RKO (cell line): ENCODE results near the gene FAM241B.

ENCODE experiments used
- DNase-seq: peaks from one replicate; pipeline ENCODE4 v3.0.0-alpha.2; 2016; ENCODE audit warnings: low spot score

FAM241B gene

DNA sequence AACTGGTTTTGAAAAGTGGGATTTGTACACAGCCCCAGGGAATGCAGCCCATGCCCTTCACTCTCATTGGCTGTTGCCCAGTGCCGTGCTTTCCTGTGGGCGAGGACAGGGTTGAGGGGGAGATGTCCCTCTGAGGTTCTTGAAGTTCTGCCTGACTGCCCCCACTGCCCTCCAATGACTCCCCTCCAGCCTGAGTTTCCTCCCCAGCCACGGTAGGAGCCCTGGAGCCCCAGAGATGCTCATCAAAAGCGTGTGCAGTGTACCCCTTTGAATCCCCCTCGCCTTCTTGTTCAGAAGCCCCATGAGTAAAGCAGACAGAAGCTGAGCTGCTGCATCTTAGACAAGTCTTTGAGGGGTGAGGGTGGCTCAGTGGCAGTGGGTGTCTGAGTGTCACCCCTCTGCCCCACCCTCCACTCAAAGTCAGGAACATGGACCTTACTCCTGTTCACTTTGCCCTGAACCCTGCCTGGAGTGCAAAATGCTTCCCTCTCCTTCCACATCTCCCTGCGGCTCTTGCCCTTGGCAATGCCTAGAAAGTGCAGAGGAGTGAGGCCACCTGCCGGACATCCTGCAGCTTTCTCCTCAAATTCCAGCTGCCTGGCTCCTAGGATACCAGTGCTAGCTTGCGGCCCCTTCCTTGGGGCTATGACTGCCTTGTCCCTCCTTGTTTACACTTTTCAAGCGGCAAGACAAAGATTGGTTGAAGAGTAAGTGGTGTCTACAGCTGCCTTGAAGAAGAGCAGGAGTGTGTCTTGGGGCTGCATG lies 19.9 kb downstream of the FAM241B start:
- no peak for DNase-seq

DNA sequence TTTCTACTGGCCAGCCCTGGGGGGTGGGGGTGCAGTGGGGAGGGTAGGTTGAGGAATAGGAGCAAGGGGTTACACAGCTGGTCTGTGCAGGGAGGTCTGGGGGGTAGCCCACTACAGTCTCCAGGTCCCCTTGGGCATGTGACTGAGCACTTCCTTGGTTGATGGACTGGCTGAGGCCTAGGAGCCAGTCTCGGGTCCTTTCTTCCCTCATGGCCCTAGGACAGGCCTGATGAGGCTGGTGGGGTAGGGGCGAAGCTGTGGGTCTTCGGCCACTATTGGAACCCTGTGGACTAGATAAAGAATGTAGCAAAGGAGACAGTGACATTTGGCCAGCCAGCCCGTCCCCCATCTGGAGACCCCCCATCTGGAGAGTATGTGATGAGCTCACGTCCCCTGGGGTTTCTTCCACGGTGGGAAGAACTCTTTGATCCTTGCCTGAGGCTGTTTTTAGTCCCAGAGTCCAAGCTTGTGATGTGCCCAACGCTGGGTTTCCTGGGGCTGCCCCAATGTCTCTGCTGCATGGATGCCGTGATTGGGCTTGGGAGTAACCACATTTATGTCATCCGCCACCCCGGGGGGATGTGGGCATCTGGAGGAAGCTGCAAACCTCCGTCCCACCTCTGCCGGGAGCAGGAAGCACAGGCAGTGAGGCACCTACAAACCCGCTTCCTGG lies 20.7 kb downstream of the FAM241B start:
- DNase-seq = no peak

DNA sequence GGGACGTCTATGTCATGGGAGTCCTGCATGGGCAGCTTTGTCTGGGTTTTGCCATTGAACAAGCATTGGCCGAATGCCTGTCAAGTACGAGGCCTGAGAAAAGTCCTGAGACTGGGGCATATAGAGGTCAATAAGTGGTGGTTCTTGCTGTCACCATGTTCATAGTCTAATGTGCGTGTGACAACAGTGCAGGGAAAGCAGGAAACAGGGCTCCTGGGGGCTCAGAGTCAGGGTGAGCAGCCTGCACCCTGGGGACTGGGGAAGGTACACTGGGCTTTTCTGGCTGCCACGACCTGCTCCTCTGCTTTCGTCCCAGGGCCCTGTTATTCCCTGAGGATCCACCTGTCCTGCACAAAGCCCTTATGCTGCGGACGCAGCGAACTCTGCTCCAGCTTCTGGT lies 21.3 kb downstream of the FAM241B start:
- no peak for DNase-seq

DNA sequence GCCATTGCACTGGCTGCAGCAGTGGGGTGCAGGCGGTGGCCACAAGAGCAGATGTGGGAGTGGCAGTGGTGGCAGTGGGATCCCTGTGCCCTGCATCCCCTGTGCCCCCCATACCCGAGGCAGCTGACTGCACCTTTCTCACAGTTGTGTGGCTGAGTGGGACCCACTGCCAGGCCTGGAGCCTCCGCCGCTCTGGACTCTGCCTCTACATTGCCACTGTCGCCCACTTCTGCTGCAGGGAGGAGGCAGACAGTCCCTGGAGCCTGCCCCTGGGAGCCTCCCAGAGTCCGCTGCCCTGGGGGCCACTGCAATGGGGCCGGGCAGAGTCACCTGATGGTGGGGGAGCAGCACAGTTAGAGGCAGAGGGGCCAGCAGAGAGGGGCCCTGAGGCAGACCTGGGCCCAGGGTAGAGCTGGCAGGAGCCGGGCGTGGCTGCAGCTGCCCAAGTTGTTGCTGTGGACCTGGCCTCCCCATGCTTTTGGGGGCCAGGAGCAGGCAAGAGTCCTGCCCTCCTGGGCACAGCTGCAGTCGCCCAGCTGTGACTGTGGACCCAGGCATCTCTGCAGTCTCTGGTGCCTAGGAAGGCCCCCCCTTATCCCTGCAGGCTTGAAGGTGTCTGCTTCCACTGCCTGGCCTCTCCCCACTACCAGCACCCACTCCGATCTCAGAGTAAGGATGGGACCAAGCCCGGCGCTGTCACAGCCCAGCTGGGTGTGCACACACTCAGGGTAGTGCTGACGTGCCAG lies 22.2 kb downstream of the FAM241B start:
- DNase-seq = no peak

DNA sequence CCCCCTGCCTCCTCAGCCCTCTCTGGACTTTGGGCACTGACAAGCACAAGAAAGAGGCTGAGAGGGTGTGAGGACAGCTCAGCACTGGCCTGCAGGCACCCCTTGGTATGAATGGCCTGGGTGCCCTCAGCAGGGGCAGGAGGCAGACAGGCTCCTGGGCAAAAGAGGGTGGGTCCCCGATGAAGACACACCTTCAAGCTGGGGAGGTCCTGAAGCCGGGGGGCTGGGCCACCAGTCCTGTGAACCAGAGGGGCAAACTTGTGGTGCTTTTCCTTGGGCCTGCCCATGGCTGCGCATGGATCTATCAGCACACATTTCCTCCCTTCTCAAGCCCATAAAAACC lies 22.8 kb downstream of the FAM241B start:
- DNase-seq = no peak

DNA sequence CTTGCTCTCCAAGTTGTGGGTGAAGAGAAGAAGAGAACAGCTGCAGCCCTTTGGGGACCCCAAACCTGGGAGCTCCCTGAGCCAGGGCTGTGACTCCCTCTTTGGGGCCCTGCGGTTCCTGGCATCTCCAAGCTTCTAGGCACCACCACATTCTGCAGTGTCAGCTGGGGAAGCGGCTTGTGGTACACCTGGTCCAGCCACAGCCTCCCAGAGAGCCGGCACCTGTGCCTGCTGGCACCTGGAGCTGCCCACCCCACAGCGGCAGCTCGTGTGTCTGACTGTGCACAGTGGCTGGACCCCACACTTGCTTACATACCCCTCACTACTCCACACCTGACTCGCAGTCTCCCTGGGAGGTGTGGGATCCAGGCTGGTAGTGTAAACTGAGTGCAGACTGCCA lies 23.5 kb downstream of the FAM241B start:
- no peak for DNase-seq

DNA sequence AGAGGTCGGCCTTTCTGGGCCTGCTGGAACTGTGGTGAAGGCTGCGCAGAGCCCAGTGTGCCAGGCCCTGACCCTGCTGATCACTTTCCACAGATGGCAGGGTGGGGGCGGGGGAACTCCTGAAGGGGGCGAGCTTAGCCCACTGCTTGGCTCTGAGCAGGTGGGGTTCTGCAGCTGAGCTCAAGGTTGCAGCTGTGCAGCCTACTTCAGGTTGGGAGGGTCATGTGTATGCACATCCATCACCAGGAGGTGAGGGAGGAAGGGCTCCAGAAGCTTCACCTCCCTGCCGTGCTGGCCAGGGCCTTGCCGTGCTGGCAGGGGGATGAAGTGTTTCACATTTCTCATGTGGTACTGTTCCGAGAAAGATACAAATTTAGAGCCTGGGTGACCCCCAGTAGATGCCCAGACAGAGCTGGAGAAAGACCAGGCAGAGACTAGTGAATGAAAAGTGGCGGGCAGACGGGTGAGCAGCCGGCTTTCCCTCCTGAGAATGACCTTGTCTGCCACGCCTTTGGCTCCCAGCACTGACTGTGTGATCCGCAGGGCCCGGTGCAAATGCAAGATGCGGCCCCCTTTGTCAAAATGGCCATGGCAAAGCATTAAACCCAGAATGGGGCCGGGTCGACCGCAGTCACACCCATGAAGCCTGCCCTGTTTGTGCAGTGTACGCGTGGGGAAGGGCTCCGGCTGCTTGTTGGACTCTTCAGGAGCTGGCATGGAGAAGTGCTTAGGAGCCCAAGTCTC lies 25.2 kb downstream of the FAM241B start:
- DNase-seq = no peak

DNA sequence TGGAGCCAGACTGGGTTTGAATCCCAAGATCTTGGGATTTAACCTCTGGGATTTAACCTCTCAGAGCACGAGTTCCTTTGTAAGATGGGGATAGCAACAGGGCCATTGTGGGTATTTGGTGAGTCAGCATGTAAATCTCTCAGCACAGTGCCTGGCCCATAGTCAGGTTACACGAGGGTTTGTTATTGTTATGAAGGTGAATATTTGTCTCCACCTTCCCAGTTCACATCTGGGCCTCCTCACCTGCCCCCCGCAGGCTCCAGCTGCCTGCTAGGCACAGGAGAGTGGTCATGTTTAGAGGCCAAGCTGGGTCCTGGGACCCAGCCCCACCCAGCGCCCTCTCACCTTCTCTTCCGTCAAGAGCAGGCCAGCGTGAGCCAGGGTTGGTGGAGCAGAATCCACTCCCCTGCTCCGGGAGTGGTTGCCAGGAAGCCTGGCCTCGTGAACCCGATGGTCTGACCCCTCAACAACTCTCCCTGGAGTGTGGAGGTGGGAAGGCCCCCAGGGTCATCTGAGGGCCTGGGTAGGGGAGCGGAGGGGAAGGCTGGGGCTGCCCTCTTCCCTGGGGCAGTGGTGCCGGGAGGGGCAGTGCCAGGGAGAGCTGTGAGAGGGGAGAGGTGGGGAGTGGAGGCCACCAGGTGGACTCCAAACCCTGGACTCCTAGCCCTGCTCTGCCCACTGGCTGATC lies 26.0 kb downstream of the FAM241B start:
- no peak for DNase-seq

DNA sequence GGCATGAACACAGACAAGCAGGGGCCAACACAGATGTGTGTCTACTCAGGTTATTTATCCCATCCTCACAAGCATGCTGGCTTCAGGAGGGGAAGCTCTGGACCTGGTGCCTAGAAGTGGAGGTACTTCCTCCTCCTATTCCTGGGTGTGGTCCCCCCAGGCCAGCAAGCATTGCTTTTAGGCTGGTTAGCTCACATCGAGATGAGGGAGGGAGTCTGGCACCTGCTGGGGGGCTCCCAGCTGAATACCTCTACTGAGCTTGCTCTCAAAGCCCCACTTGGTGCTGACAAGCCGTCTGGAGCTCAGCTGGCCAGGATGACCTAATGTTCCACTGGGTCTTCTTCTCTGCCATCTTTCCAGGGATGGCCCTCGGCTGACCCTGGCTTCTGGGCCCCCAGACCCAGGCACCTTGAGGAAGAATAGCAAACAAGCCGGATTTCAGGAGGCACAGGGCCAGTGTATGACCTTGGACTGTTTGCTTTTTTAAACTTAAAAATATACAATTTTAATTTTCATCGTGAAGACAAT lies 26.8 kb downstream of the FAM241B start:
- no peak for DNase-seq

DNA sequence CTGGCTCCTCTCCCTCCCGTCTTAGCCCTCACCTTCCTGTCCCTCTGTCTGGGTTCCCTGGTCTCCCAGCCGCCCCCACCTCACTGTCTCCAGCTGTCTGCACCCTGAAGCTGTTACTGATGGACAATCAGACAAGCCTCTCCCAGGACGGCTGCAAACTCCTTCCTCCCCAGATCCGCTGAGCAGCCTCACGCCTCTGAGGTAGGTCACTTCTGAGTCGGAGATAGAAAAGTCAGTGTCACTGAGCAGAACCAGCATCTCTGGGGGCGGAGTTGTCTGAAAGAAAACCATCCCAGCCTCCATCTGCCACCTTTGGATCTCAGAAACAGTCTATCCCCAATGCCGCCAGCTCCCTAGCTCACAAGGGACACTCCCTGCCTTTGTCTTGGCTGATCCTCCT lies 27.4 kb downstream of the FAM241B start:
- DNase-seq = no peak

DNA sequence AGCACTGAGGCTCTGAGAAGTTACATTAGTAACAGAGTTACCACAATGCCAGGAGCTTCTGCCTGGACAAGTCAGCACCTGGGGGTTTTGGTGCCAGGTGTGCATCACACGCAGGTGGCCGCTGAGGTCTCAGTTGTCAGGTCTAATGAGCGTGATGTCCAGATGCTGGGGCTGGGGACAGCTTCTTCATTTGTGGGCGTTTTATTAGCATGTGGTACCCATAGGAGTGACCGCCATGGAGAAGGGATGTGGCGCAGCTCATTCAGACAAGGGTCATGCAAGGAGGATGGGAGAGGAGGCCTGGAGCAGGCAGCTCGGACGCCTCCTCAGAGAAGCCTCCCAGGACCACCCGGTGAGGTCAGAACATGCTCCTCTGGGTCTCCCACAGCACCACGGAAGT lies 27.8 kb downstream of the FAM241B start:
- no peak for DNase-seq

DNA sequence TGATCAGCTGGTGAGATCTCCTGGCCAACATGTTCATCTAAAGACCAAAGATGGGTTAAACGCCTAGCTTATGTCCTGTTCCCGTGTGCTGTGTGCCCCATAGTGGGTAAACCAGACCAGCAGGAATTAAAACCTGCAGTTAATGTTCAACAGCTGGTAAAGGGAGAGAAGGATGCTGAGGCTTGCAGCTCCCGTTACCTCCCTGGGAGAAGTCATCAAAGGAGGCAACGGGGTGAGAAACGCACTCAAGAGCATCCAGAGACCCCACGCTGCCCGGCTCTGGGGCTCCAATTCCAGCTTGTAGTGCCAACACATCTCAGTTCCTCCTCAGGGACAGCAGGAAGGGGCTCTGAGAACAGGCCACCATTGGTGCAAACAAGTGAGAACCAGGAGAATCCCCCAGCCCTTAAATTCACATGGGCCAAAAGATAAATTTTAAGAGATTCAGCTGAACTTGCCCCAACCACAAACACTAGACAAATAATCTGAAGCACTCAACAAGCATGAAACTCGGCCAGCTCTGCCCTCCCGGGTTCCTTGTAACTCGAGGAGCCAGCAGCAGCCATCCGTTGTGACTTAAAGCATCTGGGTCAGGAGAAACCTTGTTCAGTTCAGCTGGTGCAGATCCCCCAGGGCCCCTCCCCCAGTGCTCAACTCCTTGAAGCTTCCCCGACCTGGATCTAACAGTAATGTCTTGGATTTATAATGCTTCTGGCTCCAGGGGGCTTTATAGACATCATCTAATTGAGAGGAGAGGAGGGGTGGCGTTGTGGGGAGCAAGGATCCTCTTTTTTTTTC lies 29.4 kb downstream of the FAM241B start:
- no peak for DNase-seq

DNA sequence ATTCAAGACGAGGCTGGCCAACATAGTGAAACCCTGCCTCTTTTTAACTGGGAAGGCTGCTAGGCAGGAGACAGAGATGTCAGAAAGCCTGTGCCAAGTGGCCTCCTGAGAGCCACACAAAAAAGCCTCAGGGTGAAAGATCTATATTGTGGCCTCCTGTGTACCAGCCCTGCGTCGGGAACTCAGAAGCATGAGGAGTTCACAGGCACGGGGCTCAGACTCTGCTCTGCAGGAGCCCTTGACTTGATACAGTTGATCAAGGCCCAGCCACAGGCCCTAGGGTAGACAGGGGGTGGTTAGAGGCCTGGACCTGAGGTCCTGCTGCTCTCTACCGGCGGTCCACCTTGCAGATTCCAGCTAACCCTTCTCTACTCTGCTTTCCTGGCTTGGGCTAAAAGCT lies 30.2 kb downstream of the FAM241B start:
- DNase-seq = no peak

DNA sequence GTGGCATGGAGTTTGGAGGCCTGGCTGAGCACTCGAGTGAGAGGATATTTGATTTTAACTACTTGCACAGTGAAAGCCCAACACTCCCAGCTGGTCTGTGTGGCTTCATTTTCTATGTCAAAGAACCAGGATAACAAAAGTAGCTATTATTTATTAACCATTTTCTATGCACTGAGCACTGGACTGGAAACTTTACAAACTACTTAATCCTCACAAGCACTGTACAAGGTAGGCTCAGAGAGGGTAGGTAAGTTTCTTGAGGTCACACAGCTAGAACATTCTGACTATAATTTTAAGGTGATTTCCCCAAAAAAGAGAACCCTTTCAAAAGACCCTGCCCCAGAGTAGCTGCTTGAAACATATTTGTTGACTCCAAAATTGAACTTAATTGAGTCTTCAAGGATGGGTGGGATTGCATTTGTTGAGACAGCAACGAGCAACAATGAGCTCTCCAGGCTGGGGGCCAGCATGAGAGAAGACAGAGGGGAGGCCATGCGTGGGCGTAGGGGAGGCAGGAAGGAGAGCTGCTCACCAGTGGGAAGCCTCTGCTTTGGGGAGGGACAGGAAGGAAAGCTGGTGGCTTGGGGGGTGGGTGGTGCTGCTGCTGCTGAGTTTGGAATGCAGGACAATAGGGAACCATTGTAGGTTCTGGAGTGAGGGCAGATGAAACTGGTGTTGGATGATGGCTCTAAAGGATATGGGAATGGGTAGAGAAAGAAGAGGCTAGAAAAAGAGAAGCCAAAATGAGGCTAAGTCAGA lies 31.5 kb downstream of the FAM241B start:
- no peak for DNase-seq

DNA sequence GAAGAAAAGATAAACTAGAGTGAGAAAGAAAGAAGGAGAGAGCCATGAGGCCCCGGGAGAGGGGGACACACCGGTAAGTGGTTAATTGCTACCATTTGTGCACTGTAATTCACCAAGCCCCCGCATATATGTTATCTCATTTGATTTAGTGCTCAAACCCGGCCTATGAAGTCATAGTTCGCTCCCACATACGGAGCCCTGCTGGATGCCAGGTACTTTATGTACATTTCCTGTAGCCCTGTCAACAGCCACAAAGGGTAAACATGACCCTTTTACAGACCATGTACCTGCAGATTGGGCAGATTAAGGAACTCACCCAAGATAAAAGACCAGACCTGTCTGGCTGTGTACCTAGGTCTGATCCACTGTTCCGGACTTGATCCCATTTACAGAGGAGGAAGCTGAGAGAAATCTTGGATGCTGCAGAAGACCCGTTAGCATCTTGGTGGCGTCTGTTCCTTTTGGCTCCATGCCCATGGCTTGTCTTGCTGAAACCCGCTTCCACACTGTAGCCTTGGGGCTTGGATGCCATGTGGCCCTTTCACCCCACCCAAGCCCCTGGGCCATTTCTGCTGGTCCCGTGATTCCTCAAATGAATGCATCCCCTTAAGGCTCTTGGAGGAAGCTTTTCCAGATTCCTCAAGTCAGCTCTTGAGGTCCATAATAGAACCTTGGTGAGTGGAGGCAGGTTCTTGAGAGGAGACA lies 32.3 kb downstream of the FAM241B start:
- DNase-seq = no peak

DNA sequence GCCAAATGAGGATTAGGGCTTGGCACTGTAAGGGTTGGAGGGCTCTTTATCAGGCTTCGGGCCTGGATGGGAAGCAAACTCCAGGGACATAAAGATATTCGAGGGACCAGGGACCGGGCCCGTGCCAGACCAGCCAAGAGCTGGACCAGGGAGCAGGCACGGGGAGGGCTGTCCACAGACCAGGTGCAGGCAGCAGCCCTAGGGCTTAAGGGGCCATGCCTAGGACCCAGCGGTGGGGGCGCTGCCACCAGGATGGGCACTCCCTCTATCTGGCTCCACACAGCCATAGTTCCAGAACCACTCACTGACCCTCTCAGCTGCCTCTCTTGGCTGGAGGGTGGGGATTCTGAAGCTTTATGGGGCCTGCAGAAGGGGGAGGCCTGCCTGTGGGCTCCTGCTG lies 32.9 kb downstream of the FAM241B start:
- DNase-seq = no peak

DNA sequence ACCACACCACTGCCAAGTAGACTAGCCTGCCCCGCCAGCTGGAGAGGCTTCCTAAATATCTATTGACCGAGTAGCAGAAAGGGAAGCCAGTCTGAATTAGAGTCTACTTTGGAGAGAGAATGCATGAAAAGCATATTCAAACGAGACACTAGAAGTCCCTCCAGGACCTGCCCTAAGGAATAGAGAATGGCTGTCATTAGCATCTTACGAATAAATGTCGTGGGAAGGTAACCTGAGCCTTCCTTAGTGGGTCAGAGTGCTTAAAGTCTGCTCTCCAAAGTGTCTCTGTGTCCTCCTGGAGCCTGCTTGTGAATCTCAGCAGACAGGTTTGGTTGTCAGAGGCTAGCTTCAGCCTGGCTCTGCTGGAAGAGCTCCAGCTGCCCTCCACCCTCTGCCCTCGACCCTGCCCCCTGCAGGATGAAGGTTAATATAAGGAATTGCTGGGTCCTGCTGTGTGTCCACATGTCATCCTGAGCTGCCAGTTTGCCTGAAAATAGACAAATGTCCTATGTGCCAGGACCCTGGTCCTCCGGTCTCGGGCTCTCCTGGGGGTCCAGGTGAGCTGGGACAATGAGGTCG lies 33.4 kb downstream of the FAM241B start:
- no peak for DNase-seq

DNA sequence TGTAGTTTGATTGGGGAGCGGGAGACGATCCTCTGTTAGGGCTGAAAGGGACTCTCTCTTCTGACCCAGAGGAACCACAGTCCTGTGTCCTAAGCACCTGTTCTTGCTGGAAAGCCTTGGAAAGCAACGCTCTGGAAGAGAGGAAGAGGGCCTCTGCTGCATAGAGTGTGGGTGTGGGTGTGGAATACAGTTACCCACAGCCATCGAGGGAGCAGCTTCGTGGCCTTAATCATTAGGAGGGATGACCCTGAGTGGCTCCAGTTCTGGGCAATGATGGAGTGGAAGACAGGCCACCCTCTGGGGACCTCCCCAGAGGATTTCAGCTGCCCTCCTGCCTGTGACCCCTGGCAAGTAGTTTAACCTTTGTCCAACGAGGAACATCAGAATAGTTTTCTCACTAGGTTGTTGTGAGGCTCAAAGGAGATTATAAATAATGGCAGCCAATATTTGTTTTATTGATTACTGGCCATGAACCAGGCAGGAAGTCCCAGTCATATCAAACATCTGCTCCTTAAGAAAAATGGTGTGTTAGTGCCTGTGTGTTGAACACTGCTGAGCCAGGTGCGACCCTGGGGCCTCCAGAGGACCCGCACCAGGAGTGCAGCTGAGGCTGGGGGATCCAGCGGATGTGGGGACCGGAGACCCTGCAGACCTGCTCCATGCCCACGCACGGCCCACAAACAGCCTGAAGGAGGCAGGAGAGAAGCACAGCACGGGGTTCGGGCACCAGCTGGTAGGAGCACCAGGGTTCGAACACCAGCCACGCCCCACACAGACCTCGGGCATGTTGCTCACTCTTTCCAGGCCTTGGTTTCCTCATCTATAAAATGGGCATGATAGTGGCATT lies 35.6 kb downstream of the FAM241B start:
- no peak for DNase-seq
